ENCODE measurements around the gene HTR2C. TPM values are rescaled to one million over a fixed set of nuclear protein-coding genes. Genes with fewer than 3 reads are reported as not detected.

The HTR2C gene
- total RNA-seq, 1 donor from 2014 or later, result 1.4 TPM

GRCh38 chrX:114842181-114842580 lies 258.3 kb downstream of the HTR2C start:
- Histone ChIP-seq H3K9me3 (ENCODE audit: low read depth) (no peaks in the 10 kb centered on the region), H3K4me1 (peaks cover 11% of the 10 kb centered on the region), H3K9ac (no peak overlapping the region), H2AFZ (replicated peaks) (peak overlapping the region; percentile 97), H3K27ac (no peak overlapping the region), H4K20me1 (ENCODE audit: low read depth) (no peaks in the 10 kb centered on the region), H3K4me2 (peak overlapping the region; percentile 40), H3F3A (ENCODE audit: low read depth) (no peaks in the 10 kb centered on the region), H3K36me3 (no peaks in the 10 kb centered on the region), H3K4me3 (no peak overlapping the region), H3K27me3 (no peaks in the 10 kb centered on the region), H3K79me2 (ENCODE audit: low read depth) (no peaks in the 10 kb centered on the region)
- Mint-ChIP-seq H3K4me1 (peaks cover 5% of the 10 kb centered on the region), H3K4me3 (no peak overlapping the region), H3K9me3 (peaks cover 2% of the 10 kb centered on the region), H3K27me3 (ENCODE audit: insufficient read depth, low read depth) (no peaks in the 10 kb centered on the region), H3K27ac (no peak overlapping the region), H3K36me3 (no peaks in the 10 kb centered on the region)
- DNase-seq (ENCODE audit: low spot score), result peak; percentile 2
- TF ChIP-seq EZH2 (IDR thresholded peaks at IDR 0.05), result no peak
- TF ChIP-seq, protein P1, sequence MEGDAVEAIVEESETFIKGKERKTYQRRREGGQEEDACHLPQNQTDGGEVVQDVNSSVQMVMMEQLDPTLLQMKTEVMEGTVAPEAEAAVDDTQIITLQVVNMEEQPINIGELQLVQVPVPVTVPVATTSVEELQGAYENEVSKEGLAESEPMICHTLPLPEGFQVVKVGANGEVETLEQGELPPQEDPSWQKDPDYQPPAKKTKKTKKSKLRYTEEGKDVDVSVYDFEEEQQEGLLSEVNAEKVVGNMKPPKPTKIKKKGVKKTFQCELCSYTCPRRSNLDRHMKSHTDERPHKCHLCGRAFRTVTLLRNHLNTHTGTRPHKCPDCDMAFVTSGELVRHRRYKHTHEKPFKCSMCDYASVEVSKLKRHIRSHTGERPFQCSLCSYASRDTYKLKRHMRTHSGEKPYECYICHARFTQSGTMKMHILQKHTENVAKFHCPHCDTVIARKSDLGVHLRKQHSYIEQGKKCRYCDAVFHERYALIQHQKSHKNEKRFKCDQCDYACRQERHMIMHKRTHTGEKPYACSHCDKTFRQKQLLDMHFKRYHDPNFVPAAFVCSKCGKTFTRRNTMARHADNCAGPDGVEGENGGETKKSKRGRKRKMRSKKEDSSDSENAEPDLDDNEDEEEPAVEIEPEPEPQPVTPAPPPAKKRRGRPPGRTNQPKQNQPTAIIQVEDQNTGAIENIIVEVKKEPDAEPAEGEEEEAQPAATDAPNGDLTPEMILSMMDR (IDR thresholded peaks at IDR 0.05), result no peak
- TF ChIP-seq EZH2phosphoT487 (IDR thresholded peaks at IDR 0.05), result no peak

GRCh38 chrX:114889481-114889880 lies 305.6 kb downstream of the HTR2C start:
- no peaks in the 10 kb centered on the region for H3K36me3 ChIP-seq
- peaks cover 2% of the 10 kb centered on the region for H3K9me3 Mint-ChIP-seq
- H3K4me1 ChIP-seq, result no peaks in the 10 kb centered on the region
- H3F3A ChIP-seq (ENCODE audit: low read depth), result no peaks in the 10 kb centered on the region
- H3K9ac ChIP-seq, result no peak overlapping the region
- no peaks in the 10 kb centered on the region for H3K27me3 ChIP-seq
- H3K27ac Mint-ChIP-seq, result no peak overlapping the region
- no peak overlapping the region for H3K27ac ChIP-seq
- H4K20me1 ChIP-seq (ENCODE audit: low read depth), result no peaks in the 10 kb centered on the region
- no peak overlapping the region for H3K4me2 ChIP-seq
- TF ChIP-seq EZH2phosphoT487 (IDR thresholded peaks at IDR 0.05) (no peak), EZH2 (IDR thresholded peaks at IDR 0.05) (no peak)
- TF ChIP-seq, protein P1 (IDR thresholded peaks at IDR 0.05), result no peak
- peaks cover 3% of the 10 kb centered on the region for H3K9me3 ChIP-seq (ENCODE audit: low read depth)
- no peaks in the 10 kb centered on the region for H3K27me3 Mint-ChIP-seq (ENCODE audit: insufficient read depth, low read depth)
- no peak overlapping the region for H3K4me3 ChIP-seq
- H3K4me1 Mint-ChIP-seq, result no peaks in the 10 kb centered on the region
- no peaks in the 10 kb centered on the region for H3K79me2 ChIP-seq (ENCODE audit: low read depth)
- no peak overlapping the region for H3K4me3 Mint-ChIP-seq
- DNase-seq (ENCODE audit: low spot score), result no peak
- H2AFZ ChIP-seq (replicated peaks), result no peak overlapping the region
- no peaks in the 10 kb centered on the region for H3K36me3 Mint-ChIP-seq

- H2AFZ ChIP-seq (replicated peaks), result no peak overlapping the region
- no peak overlapping the region for H3K9ac ChIP-seq
- no peaks in the 10 kb centered on the region for H3K9me3 ChIP-seq (ENCODE audit: low read depth)
- H3K9me3 Mint-ChIP-seq, result peaks cover 2% of the 10 kb centered on the region
- TF ChIP-seq EZH2phosphoT487 (IDR thresholded peaks at IDR 0.05) (no peak), EZH2 (IDR thresholded peaks at IDR 0.05) (no peak)
- TF ChIP-seq, protein P1 (IDR thresholded peaks at IDR 0.05), result no peak
- H3K4me1 ChIP-seq, result peaks cover 3% of the 10 kb centered on the region
- no peaks in the 10 kb centered on the region for H3K36me3 Mint-ChIP-seq
- H3K27ac ChIP-seq, result no peak overlapping the region
- H4K20me1 ChIP-seq (ENCODE audit: low read depth), result no peaks in the 10 kb centered on the region
- no peaks in the 10 kb centered on the region for H3K27me3 Mint-ChIP-seq (ENCODE audit: insufficient read depth, low read depth)
- peaks cover 4% of the 10 kb centered on the region for H3K27me3 ChIP-seq
- DNase-seq (ENCODE audit: low spot score), result no peak
- peaks cover 6% of the 10 kb centered on the region for H3K4me1 Mint-ChIP-seq
- H3K36me3 ChIP-seq, result no peaks in the 10 kb centered on the region
- H3K4me2 ChIP-seq, result no peak overlapping the region
- no peak overlapping the region for H3K27ac Mint-ChIP-seq
- no peak overlapping the region for H3K4me3 Mint-ChIP-seq
- no peaks in the 10 kb centered on the region for H3F3A ChIP-seq (ENCODE audit: low read depth)
- H3K79me2 ChIP-seq (ENCODE audit: low read depth), result no peaks in the 10 kb centered on the region
- H3K4me3 ChIP-seq, result no peak overlapping the region
These were observed 319.7 kb downstream of the HTR2C start for GRCh38 chrX:114903618-114904017.
